GM10266 (cell line): Measurements from ENCODE around the gene PRLH.

Experiments
- DNase-seq: peaks from one replicate; pipeline ENCODE4 v3.0.0; 2012; ENCODE audit errors: extremely low spot score
- TF ChIP-seq, protein P1 (sequence below): IDR thresholded peaks from 2 replicates; pipeline ENCODE4 v1.5.1; 2012; ENCODE audit warnings: mild to moderate bottlenecking, low read depth; ENCODE audit not compliant: control insufficient read depth, insufficient read depth; ENCODE audit errors: missing control alignments

PRLH gene

DNA sequence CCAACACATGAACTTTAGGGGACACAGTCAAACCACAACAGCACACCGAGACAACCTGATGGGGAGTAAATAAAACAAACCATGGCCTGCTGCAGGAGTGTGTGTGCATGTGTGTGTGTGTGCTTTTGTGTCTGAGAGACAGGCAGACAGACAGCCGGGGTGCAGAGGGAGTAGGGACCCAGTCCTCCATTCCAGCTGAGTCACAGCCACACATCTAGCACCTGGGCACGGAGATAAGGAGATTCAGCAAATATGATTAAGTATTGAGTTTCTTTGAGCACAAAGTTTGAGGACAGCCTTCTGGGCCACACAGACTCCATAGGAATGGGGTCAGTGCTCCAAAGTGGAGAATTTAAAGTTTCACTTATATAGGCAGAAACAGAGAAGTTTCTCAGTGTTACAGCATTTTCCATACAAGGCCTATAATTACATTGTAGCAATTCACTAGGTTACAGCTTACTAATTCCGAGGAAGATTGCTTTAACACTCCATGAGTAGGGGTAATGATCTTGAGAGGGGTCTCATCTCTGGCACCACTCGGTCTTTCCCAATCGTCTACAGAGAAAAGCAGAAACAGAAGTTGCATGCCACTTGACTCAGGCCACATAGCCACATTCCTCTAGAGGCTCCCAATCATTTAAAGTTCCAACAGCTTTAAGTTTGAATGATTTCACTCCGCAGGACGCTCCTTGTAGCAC, 30.8 kb upstream of the PRLH start:
- TF ChIP-seq, protein P1, sequence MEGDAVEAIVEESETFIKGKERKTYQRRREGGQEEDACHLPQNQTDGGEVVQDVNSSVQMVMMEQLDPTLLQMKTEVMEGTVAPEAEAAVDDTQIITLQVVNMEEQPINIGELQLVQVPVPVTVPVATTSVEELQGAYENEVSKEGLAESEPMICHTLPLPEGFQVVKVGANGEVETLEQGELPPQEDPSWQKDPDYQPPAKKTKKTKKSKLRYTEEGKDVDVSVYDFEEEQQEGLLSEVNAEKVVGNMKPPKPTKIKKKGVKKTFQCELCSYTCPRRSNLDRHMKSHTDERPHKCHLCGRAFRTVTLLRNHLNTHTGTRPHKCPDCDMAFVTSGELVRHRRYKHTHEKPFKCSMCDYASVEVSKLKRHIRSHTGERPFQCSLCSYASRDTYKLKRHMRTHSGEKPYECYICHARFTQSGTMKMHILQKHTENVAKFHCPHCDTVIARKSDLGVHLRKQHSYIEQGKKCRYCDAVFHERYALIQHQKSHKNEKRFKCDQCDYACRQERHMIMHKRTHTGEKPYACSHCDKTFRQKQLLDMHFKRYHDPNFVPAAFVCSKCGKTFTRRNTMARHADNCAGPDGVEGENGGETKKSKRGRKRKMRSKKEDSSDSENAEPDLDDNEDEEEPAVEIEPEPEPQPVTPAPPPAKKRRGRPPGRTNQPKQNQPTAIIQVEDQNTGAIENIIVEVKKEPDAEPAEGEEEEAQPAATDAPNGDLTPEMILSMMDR, result no peak
- DNase-seq, result no peak

DNA sequence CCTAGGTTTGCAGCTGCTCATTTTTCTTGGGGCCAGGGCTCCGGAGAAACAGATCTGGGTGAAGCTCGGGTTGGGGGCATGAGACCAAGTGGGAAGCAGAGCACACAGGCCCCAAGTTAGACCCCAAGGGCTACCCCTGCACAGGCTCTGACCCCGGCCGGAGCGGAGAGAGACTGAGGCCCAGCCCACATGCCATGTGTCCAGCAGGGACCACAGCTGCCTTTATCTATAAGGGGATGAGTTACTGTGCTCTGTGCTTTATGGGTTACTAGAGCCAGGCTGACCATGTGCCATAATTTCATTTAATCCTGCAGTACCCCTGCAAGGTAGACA, 30.3 kb upstream of the PRLH start:
- TF ChIP-seq, protein P1, result no peak
- DNase-seq, result no peak

DNA sequence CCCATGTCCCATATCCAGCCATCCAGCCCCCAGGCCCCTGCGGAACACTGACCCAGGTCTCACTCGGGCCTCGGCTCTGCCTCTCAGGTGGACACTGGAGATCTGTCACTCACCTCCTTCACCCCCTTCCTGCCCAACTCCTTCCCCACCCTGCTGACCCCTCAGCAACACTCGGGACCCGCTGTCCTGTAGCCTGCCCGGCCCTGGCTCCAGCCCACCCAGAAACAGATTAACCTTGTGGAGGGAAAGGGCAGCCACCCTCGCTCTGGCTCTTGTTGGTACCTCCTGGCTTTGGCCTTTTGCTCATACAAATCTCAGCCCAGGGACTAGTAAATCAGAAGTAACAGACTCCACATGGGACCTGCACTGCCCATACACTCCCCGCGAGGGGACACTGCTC, 29.8 kb upstream of the PRLH start:
- TF ChIP-seq, protein P1, result no peak
- DNase-seq, result no peak

DNA sequence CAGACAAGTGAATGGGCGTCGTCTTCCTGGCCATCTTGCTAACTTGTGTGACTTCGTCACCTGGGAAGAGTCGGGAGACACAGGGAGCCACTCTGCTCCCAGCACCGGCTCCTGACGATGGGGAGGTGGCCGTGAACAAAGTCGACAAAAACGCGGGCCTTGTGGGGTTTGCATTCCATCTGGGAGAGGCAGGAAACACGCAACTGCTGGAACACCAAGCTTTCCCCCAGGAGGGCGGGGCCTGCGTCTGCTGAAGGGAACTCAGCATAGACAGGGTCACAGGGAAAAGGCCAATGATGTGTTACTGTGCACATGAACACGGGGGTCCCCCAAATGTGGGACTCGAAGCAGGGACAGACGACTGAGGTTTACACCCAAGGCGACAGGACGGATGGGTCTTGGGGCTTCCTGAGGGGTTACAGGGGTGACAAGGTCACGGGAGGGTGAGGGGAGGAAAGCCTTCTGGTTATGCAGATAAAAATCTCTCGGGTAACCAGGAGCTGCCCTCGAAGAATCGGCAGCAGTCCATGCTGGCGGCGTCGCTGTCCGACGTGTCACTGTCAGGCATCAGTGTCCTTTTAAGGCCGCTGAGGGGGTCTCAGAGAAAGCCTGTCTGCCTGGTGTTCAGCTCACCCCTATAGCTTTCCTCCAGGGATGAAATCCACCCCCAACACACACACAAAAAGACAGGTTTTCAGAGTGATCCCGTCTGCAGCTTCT, 28.2 kb upstream of the PRLH start:
- TF ChIP-seq, protein P1, result no peak
- DNase-seq, result no peak

- TF ChIP-seq, protein P1, result no peak
- DNase-seq, result no peak
Observed at GRCh38 chr2:237538901-237539300, 27.5 kb upstream of the PRLH start.

- no peak for DNase-seq
Observed at GRCh38 chr2:237539681-237540080, 26.7 kb upstream of the PRLH start.

More at GRCh38 chr2:237539681-237540080, 26.7 kb upstream of the PRLH start:
- TF ChIP-seq, protein P1, result no peak
